NOMO-1 (cell line): ENCODE results near the gene CDKAL1.

Source experiments
- DNase-seq, 2 experiments: peaks; one replicate each; lab custom pipeline; 2025; ENCODE audit not compliant: unreplicated experiment in 2 of 2; lab: John Stamatoyannopoulos, UW

CDKAL1 gene

DNA sequence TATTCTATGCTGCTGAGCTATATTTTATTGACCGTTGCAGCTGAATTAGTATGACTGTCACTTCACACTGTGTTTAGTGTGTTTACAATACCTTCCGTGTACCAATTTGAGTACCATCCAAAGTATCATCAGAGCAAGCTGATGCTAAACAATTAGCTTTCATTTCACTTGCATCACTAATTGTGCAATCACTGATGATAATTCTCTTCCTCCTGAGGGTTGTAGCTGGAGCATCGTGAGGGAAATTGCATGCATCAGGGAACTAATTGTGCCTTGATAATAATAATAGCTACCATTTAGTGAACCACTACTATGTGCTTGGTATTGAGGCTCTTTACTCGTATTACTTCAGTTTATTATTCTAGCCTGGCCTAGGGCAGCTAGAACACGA lies 674.5 kb downstream of the CDKAL1 start:
- DNase-seq = peak; percentile 8 to 34

DNA sequence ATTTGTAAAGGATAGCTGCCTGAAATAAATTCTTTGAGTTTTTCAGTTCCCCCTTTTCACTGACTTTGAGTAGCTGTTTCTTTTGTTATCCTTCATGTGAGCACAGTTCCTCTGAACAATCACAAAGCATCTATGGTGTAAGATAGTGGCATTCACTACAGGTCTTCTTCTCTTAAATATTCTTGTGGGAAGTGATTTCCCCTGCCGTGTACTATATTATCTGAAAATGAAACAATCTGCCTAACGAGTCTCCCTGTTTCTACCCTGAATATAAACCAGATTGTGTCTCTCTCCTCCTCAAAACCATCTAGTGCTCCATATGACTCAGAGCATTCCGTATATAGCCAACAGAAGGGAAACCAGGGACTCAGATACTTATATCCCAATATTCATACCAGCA lies 679.2 kb downstream of the CDKAL1 start:
- no peak for DNase-seq

DNA sequence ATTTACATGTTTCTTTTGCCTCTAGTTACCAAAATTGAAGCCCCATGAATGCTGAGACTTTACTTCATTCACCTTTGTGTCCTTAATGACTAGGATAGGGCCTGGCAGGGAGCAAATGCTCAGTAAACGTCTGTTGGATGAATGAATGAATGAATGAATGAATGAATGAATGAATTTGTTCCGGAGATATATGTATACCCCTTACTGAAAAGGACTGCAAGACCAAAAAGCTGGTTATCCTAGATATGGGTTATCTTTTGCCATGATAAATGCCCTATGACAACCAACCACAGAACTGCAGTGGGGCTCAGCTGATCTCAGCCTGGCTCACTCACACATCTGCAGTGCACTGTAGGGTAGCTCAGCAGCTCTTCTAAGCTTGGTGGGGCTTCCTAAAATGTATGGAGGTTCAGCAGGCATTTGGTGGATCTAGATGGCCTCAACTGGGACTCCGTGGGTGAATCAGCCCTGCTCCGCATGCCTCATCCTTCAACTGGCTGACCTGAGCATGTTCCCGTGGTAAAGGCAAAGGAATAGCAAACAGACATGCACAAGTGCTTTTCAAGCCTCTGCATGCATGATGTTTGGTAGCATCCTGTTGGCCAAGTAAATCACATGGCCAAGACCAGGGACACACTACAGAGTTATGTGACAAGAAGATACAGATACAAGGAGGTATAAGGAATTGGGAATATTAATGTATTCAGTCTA lies 680.6 kb downstream of the CDKAL1 start:
- DNase-seq = no peak

DNA sequence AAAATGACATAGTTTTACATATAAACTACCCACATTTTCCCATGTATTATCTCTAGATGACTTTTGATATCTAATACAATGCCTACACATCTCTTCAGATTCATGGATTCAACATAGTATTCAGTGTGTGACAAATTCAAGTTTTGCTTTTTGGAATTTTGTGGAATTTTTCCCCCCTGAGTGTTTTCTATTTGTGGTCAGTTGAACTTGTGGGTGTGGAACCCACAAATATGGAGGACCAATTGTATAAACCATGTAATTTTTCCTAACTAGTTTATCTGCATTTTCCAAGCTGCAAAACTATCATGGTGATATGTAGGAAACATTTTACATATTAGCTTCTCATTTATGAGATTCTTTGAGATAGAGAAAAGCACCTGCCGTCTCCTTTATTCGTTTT lies 685.0 kb downstream of the CDKAL1 start:
- DNase-seq = no peak

DNA sequence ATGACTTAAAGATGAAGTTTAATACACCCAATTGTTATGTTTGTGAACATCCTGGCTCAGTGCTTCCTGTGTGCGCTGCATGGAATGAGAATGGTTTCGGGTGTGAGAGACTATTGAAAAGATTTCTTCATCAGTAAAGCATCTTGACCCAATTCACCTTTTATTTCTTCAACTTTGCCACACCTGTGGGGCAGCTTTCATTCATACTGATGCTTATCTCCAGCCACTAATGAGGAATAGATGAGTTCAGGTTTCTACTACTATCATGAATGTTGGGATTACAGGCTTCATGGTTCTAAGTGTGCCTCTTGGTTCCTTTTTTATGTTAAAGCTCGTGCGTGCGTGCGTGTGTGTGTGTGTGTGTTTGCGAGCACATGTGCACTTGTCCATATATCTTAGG lies 685.6 kb downstream of the CDKAL1 start:
- DNase-seq = no peak

DNA sequence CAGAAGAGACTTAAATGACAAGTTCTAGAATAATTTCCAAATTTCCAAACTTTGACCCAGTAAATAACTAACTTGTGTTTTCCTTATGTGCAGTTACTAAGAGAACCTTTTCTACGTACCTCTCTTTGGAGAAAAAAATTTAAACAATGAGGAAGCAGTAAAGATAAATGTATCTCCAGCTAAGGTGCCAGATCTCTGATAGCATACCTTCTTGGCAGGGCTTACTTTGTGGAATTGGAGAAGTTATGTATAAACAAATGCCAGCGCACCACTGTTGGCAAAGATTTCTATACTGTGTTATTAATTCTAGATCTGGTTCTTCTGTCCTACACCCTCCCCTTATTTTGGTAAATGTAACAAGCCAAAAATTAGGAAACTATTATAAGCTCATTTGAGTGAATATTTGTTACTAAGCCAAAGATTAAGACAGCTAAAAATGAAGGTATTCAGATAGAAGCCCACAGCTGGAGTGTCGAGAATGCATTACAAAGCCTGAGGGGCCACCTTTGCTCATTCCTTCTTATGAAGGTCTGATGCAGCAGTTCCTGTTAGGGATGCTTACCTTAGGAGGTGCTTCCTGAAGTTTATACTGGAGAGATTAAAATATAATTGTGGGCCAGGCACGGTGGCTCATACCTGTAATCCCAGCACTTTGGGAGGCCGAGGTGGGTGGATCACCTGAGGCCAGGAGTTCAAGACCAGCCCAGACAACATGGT lies 686.2 kb downstream of the CDKAL1 start:
- DNase-seq = no peak

DNA sequence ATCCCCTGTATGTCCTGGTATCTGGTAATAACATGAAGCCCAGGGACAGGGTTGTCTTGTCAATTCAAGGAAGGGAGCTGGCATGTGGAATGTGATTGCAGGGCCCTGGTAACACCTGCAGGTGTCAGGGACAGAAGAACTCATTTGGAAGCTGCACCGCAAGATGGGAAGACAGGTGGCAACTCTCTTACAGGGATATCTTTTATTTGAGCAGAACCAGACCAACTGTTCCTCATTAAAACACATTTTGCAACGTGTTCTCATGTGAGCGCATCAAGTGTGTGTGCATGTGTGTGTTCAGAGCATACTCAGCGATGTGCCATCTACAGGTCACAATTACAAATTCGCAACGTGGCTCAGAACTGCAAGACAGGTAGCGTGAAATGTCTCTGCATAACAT lies 688.4 kb downstream of the CDKAL1 start:
- DNase-seq = no peak

DNA sequence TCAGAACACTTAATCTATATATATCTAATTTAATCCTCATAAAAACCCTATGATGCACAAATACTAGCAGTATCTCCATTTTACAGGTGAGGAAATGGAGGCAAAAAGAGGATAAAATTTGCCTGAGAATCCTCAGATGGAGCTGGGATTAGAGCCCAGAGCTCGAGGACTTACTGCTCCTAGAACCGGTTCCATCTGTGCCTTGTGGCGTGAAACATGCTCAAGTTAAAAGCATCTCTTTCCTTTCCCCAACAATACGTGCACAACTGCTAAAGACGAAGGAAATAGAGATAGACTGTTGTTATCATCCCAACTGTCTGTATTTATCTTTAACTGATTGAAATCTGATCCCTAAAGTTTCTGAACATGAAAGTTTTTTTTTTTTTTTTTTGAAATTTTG lies 691.7 kb downstream of the CDKAL1 start:
- DNase-seq = no peak

DNA sequence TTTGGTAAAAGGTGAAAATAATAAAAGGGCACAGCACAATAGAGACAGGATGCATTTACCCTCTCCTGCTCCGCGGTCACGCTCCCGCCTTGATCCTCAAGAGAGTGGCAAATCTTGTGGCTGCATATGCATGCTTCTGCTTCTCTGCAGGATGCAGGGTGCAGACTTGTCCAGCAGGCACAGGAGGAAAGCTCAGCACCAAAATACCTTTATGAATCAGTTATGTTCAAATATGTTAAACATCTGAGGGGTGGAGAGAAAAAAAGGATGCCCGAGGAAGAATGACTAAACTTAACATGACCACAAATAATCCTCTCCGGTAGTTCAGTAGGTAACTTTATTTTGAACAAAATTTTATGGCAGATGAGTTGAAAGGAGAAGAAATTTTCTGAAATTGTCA lies 693.2 kb downstream of the CDKAL1 start:
- no peak for DNase-seq

DNA sequence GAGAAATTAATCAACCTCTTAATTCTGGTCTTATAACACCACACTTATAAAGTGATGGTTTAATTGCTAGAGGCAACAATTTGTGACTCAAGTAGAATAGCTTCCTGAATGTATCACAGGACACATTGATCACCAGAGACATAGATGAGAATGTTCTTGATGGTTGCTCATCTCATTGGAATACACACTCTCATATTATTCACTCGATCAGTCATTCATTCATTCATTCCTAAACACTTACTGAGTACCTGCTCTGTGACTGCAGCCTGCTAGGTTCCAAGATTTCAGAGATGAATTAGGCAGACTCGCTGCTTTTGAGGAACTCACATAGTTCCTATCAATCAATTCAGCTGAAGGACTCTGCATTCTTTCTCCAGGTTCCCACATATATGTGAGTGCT lies 694.2 kb downstream of the CDKAL1 start:
- DNase-seq = no peak

DNA sequence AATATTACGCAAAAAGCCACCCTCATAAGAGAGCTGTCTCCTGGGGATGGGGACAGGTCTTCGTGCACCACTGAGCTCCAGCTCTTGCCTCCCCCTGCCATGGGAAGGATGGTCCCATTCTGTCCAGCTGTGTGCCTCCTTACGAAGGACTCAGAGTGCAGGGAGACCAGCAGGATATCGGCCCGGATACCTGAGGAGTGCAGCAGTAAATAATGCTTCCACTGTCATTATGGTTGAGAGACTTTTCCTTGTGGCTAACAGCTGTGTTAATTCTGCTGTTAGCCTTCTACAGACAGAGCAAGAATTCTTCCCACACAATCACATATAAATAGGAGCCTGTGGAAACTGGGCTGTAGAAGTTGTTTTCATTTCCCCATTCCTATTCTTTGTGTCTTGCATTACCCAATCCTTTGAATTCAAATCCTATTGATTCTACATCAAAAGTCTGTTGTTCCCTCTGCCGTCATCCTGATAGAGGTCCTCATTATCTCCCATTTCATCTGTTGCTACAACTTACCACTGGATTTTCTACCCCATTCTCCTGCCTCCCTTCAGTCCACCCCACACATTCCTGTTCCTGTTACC lies 694.7 kb downstream of the CDKAL1 start:
- no peak for DNase-seq

DNA sequence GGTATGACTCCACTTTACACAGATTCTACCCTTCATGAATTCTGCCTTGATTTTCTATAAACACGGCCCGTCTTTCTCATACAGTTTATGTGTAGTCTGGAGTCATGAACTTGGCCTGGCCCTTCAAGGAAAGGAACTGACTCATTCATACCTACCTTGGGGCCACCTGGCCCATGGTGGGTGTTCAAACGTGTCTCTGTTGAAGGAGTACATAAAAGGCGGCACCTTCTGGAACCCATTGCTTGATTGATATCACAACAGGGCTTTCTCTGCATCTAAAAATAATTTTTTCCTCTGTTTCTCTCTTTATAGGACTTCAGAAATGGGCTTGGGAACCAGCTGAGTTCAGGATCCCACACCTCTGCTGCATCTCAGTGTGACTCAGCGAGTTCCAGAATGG lies 696.3 kb downstream of the CDKAL1 start:
- DNase-seq = no peak

DNA sequence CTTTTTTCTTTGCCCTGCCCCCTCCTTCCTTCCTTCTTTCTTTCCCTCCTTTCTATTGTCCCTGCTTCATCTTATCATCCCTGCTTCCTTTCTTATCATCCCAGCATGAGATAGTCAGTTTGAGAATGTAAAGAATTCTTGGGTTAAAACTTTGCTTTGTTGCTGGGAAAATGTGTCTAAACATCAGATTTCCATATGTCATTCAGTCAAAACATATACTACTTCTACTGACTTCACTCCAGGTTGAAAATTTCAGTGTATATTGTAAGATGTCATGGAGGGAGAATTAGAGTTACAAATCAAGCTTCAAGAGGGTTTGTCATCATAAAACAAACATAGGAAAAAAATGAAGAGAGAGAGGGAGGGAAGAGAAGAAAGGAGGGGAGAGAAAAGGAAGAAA lies 700.9 kb downstream of the CDKAL1 start:
- no peak for DNase-seq

DNA sequence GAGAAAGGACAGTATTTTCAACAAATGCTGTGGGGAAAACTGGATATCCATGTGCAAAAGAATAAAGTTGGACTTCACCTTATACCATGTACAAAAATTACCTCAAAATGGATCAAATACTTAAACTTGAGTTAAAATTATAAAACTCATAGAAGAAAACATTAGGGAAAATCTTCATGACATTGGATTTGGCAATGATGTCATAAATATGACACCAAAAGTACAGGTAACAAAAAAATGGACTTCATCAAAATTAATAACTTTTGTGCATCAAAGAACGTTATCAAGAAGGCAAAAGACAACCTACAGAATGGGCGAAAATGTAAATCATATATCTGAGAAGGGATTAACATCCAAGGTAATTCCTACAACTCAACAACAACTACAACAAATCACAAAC lies 704.0 kb downstream of the CDKAL1 start:
- DNase-seq = no peak

DNA sequence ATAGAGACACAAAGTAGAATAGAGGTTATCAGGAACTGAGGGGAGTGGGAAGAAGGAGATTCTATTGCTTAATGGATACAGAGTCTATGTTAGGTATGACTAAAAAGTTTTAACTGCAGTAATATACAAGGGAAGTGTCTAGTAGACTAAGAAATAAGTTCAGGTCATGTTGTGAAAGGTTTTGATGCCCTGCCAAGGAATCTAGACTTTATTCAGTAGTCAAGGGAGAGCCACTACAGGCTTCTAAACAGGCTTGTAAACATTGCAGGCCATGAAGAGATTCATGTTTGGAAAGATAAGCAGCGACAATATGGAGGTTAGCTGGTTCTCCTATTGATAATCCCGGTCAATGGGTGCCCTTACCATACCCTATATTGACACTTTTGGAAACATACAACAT lies 706.5 kb downstream of the CDKAL1 start:
- DNase-seq = no peak

DNA sequence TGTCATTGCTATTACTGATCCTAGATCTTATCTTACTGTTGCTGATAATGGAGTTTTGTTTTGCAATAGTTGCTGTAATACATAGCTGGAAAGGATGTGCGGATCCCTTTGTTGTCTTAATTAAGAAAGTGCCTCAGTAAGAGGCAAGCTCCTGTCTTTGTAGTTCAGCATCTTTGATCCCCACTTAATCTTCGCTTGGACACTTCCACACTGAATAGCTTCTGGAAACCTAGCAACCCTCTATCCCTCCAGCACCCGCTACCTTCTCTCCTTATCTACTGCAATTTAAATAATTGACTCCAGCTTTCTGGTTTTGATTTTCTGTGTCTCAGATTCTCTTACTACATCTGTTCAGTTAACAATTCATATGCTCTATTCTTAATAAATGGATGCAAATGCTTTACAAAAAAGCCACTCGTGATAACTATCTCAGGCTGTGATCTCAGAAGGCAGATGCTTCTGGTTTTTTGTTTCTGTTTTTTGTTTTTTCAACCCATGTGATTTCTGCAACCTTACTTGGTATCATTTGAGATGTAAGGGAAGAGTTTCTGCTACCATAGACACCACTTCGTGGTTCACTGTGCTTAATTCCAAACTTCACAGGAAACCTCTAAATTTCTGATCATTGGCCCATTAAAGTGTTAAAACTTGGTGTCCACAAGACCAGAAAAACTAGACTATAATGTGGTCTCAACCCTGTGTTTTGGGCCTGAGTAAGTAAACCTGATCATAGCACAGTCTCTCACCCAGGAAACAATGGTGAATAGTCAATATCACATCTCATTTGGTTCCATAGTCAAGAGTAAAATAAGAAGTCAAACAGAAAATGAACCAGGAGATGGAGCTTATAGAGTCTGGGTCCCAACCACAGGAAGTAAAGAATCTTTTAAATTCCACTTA lies 707.2 kb downstream of the CDKAL1 start:
- DNase-seq = no peak

DNA sequence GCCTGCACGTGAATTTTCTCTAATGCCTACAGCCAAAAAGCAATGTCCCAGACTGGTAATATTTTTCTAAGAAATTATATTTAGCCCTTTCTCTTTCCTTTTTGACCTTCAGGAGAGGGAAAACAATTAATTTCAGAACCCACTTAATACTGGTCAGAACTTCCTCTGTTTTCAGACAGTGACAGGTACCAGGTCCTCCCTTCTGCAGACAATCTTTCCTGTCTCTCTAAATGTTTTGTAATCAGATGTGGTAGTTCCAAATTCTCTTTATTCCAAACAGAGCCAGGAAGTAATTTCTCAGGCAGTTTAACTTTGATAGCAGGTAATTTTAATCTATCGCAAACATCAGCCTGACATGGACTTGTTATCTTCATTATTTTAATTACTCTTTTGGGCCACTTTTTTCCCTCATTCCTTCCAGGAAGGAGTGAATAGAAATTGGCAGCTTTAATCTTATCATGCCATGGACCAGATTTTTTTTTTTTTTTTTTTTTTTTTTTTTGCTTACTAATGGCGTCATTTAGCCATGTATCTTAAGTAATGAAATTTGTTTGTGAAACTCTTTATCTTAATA lies 710.7 kb downstream of the CDKAL1 start:
- no peak for DNase-seq

DNA sequence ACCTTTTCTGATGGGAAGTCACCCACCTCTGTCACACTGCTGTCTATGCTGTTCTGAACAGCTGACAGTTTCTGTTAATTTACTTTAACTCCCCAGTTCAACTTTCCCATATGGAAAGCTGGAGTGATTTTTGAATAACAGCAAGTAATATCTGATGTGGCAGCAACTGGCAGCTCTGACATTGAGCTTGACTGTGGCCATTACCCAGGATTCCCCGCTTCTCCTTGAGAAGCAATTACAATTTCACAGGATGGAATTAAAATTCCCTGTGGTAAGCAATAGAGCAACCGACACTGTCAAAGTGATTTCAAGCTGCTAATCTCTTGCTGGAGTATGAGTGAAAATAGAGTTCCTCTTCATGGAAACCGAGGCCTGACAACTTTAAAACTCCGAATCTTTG lies 711.2 kb downstream of the CDKAL1 start:
- no peak for DNase-seq

DNA sequence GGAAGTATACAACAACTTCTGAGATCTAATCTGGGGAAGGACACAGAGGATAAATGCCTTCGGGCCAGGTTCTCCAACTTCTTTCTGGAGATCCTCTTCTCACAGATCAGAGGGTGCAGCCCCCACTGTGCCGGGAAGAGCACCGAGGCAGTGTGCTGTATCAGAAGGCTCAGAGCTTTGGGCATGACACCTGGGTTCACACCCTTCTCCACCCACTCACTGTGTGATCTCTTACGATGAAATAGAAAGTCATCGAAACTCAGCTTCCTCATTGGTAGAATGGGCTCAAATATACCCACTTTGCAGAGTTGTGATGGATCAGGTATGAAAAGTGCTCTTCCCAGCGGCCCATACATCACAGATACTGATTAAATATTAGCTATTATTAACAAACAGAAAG lies 711.8 kb downstream of the CDKAL1 start:
- DNase-seq = no peak

DNA sequence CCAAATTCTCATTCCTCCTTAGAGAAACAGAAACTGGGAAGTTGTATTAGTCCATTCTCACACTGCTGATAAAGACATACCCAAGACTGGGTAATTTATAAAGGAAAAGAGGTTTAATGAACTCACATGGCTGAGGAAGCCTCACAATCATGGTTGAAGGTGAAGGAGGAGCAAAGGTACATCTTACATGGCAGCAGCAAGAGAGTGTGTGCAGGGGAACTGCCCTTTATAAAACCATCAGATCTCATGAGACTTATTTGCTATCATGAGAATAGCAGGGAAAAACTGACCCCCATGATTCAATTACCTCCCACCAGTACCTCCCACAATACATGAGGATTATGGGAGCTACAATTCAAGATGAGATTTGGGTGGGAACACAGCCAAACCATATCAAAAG lies 720.2 kb downstream of the CDKAL1 start:
- peak in 1 of 2 experiments; percentile 13 for DNase-seq

DNA sequence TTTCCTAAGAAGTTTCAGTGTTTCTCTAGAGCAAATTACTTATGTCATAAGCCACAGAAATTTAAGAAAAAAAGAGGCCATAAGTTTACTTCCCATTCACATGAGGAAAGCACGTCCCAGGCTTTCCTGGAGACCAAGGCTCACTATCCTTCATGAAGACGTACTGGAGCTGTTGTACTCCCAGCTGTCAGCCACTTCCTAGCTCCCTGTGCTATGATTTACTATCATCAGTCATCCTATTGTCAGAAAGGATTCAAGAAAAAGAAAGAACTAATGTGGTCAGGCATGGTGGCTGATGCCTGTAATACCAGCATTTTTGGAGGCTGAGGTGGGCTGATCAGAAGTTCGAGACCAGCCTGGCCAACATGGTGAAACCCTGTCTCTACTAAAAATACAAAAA lies 721.9 kb downstream of the CDKAL1 start:
- no peak for DNase-seq
